Measurements from ENCODE around the gene ZCCHC10.
A peak's percentile ranks its signal among the peaks of the same experiment; 100 is the strongest.
"Not testable (repeated sequence)": the region's sequence is repeated elsewhere in the genome, so short reads cannot be mapped to it uniquely, and the experiment has no call there.

ZCCHC10 gene

GRCh38 chr5:133025804-133026663 is at the start of gene ZCCHC10:
Gene ZCCHC10, minus strand, starts transcription at chr5:133026549. Its CDS starts 12 bp downstream, at chr5:133026537.
- peak; percentile 88 for DNase-seq (ENCODE audit: low read depth)

- no peak for DNase-seq (ENCODE audit: low read depth)
Measured at GRCh38 chr5:133075572-133076536, 49.5 kb upstream of the ZCCHC10 start.

GRCh38 chr5:133072021-133072420 is 45.7 kb upstream of the ZCCHC10 start:
- no peak for DNase-seq (ENCODE audit: low read depth)

GRCh38 chr5:133066045-133066444 is 39.7 kb upstream of the ZCCHC10 start:
- DNase-seq (ENCODE audit: low read depth) = no peak

- DNase-seq (ENCODE audit: low read depth) = no peak
Measured at GRCh38 chr5:133065471-133065870, 39.1 kb upstream of the ZCCHC10 start.

GRCh38 chr5:133063965-133064364 is 37.6 kb upstream of the ZCCHC10 start:
- no peak for DNase-seq (ENCODE audit: low read depth)

GRCh38 chr5:133062276-133062675 is 35.9 kb upstream of the ZCCHC10 start:
- DNase-seq (ENCODE audit: low read depth) = no peak

GRCh38 chr5:133059621-133060020 is 33.3 kb upstream of the ZCCHC10 start:
- no peak for DNase-seq (ENCODE audit: low read depth)

GRCh38 chr5:133056891-133057290 is 30.5 kb upstream of the ZCCHC10 start:
- no peak for DNase-seq (ENCODE audit: low read depth)

- no peak for DNase-seq (ENCODE audit: low read depth)
Measured at GRCh38 chr5:133054697-133055471, 28.5 kb upstream of the ZCCHC10 start.

GRCh38 chr5:133053448-133053847 is 27.1 kb upstream of the ZCCHC10 start:
- no peak for DNase-seq (ENCODE audit: low read depth)

GRCh38 chr5:133052317-133053175 is 26.2 kb upstream of the ZCCHC10 start:
- peak; percentile 23 for DNase-seq (ENCODE audit: low read depth)

GRCh38 chr5:133051542-133052316 is 25.4 kb upstream of the ZCCHC10 start, which contains the start of gene HSPA4:
Gene HSPA4, plus strand, starts transcription at chr5:133052013. Its CDS starts 238 bp downstream, at chr5:133052251.
- peak; percentile 96 for DNase-seq (ENCODE audit: low read depth)

GRCh38 chr5:133051061-133051541 is 24.8 kb upstream of the ZCCHC10 start:
- no peak for DNase-seq (ENCODE audit: low read depth)

GRCh38 chr5:133050521-133050920 is 24.2 kb upstream of the ZCCHC10 start:
- no peak for DNase-seq (ENCODE audit: low read depth)

- DNase-seq (ENCODE audit: low read depth) = no peak
Measured at GRCh38 chr5:133049726-133050048, 23.3 kb upstream of the ZCCHC10 start.

GRCh38 chr5:133048993-133049725 is 22.8 kb upstream of the ZCCHC10 start:
- no peak for DNase-seq (ENCODE audit: low read depth)

GRCh38 chr5:133047404-133047803 is 21.1 kb upstream of the ZCCHC10 start:
- no peak for DNase-seq (ENCODE audit: low read depth)

- not testable (repeated sequence) for DNase-seq (ENCODE audit: low read depth)
Measured at GRCh38 chr5:133046560-133046959, 20.2 kb upstream of the ZCCHC10 start.

Data from stimulated activated CD4-positive, alpha-beta T cell treated with anti-CD3 and anti-CD28 coated beads, Interleukin-2, amount 100 ng/mL, for 4 hours (primary cell).